Measurements from ENCODE around the gene GAA. TPM values are rescaled to one million over a fixed set of nuclear protein-coding genes. Genes with fewer than 3 reads are reported as not detected.
A peak's percentile ranks its signal among the peaks of the same experiment; 100 is the strongest.
"Not testable (repeated sequence)": the region's sequence is repeated elsewhere in the genome, so short reads cannot be mapped to it uniquely, and the experiment has no call there.

Gene GAA
- total RNA-seq, 3 donors from 2014 or later: 16.1 to 18.6 (median 16.7) TPM

DNA sequence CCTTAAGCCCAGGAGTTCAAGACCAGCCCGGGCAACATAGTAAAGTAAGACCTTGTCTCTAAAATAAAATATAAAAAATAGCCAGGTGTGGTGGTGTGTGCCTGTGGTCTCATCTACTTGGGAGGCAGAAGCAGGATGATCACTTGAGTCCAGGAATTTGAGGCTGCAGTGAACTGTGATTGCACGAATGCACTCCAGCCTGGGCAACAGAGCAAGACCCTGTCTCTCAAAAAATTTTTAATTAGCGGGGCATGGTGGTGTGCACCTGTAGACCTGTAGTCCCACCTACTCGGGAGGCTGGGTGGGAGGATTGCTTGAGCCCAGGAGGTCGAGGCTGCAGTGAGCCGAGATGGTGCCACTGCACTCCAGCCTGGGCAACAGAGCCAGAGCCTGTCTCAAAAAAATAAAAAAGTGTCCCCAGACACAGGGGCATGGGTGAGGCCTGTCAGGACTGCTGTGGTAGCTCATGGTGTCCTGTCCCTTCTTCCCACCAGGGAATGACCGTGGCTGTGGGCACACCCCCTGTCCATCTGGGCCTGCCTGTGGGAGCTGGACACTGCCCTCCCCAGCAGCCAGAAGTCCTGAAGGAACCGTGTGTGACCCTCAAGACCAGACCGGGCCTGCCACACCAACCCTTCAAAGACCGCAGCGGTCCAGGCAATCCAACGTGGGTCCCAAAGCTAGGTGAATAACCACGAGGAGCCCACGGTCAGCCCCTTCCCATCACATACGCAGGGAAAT lies 30.8 kb upstream of the GAA start:
- Mint-ChIP-seq H3K27me3 (ENCODE audit: low read depth) (peaks cover 2% of the 10 kb centered on the region), H3K36me3 (ENCODE audit: insufficient read depth) (no peaks in the 10 kb centered on the region), H3K4me1 (ENCODE audit: low read depth) (peaks cover 5% of the 10 kb centered on the region), H3K9me3 (no peaks in the 10 kb centered on the region), H3K4me3 (no peak overlapping the region)
- ATAC-seq: no peak
- no peak for DNase-seq

DNA sequence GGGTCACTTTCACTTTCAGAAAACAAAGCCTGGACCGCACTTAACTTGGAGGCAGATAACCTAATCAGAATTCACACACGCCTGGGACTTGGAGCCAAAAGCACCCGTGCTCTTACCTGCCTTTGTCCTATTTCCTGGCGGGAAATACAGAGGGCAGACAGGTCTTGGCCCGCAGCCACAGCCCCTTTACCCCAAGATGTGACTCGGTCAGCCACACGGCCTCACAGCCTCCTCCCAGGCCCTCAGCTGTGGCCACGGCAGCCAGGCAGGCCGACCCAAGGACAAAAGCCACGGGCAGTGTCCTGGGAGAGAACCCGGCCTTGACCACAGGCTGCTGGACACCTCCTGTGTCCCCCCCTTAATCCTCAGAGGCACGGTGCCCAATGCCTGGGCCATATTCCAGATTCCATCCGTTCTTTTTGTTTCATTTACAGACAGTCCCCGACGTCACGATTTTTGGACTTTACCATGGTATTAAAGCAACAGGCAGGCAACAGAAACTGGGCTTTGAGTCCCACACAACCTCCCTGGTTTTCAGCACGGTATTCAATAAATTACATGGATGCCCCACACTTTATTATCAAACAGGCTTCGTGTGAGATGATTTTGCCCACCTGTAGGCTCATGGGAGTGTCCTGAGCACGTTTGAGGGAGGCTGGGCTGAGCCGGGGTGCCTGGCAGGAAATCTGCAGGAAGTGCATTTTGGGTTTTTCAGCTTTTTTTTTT lies 30.1 kb upstream of the GAA start:
- Mint-ChIP-seq H3K9me3 (no peaks in the 10 kb centered on the region), H3K4me1 (ENCODE audit: low read depth) (peaks cover 5% of the 10 kb centered on the region), H3K27me3 (ENCODE audit: low read depth) (no peaks in the 10 kb centered on the region), H3K36me3 (ENCODE audit: insufficient read depth) (no peaks in the 10 kb centered on the region), H3K4me3 (no peak overlapping the region)
- no peak for DNase-seq
- ATAC-seq: no peak

DNA sequence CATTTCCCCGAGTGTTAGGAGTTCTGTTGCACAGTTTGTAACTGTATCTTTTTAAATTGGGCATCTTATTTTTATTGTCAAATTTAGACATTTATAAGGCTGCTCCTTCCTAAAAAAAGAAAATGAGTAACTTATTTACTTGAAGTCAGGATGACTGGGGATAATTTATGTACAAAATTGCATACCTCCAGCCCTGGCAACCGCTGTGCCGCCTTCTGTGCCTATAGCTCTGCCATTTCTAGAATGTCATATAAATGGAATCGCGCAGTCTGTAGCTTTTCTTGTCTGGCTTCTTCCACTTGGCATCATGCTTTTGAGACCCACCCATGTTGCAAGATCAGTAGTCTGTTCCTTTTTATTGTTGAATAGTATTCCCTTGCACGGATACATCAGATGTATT lies 29.0 kb upstream of the GAA start:
- peaks cover 5% of the 10 kb centered on the region for H3K4me1 Mint-ChIP-seq (ENCODE audit: low read depth)

DNA sequence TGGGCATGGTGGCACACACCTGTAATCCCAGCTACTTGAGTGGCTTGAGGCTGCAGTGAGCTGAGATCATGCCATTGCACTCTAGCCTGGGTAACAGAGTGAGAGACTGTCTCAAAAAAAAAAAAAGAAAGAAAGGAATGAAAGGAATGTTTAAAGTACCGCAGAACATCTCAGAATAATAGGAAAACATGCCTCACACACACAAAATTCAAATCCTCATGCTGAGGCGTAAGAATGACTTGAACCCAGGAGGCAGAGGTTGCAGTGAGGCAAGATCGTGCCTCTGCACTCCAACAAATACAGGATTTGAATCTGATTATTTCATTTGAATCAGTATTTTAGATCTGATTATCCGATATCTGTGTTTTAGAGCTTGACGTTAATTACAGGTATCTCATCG lies 21.3 kb upstream of the GAA start:
- Mint-ChIP-seq H3K36me3 (ENCODE audit: insufficient read depth) (no peaks in the 10 kb centered on the region), H3K4me3 (no peak overlapping the region), H3K9me3 (no peaks in the 10 kb centered on the region), H3K27me3 (ENCODE audit: low read depth) (peaks cover 3% of the 10 kb centered on the region), H3K4me1 (ENCODE audit: low read depth) (peaks cover 2% of the 10 kb centered on the region)
- ATAC-seq (no peak), DNase-seq (no peak)

More for the DNA sequence above, 29.0 kb upstream of the GAA start:
- Mint-ChIP-seq H3K9me3 (no peaks in the 10 kb centered on the region), H3K4me3 (no peak overlapping the region), H3K27me3 (ENCODE audit: low read depth) (no peaks in the 10 kb centered on the region), H3K36me3 (ENCODE audit: insufficient read depth) (no peaks in the 10 kb centered on the region)
- no peak for DNase-seq
- ATAC-seq: no peak

DNA sequence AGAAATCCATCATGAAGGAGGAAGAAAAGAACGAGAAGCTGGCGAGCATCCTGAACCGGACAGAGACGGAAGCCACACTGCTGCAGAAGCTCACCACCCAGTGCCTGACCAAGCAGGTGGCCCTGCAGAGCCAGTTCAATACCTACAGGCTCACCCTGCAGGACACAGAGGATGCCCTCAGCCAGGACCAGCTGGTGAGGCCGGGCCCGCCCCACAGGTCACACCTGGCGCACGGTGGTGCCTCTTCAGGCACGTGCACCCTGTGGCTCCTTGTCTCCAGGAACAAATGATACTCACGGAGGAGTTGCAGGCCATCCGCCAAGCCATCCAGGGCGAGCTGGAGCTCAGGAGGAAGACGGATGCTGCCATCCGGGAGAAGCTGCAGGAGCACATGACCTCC lies 19.8 kb upstream of the GAA start:
- Mint-ChIP-seq H3K27me3 (ENCODE audit: low read depth) (peaks cover 3% of the 10 kb centered on the region), H3K4me3 (no peak overlapping the region), H3K4me1 (ENCODE audit: low read depth) (peaks cover 2% of the 10 kb centered on the region), H3K36me3 (ENCODE audit: insufficient read depth) (no peaks in the 10 kb centered on the region), H3K9me3 (no peaks in the 10 kb centered on the region)
- ATAC-seq: no peak
- DNase-seq: no peak

DNA sequence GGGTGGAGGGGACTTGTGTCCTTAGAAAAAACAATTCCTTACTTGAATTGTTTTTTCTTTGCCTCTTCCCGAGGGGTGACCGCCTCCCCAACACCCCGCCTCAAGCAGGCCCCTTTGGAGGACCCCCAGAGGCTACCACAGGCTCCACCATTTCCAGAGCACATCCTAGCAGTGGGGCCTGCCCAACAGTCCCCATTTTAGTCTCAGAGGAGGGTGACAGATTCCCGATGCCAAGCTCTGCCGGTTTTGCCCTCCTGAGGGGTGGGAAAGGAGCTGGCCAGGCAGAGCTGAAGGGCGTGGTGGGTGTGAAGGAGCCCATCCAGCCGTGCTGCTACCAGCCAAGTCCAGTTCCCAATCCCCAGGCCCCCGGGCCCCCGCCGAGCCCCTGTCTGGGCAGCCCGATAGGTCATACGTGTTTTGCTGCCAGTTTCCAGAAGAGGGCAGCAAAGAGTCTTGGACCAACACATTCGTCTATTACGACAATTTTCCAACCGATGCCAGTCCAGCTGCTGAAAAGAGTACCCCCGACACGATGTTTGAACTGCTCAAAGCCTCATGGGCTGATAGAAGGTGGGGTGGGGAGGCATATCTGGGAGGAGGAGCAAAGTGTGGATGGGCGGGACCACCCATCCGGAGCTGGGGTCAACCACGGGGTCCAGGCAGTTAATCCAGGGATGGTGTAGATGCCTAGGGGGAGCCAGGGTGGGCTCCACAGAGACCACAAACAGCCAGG lies 18.8 kb upstream of the GAA start:
- no peaks in the 10 kb centered on the region for H3K9me3 Mint-ChIP-seq
- peaks cover 4% of the 10 kb centered on the region for H3K27me3 Mint-ChIP-seq (ENCODE audit: low read depth)
- no peaks in the 10 kb centered on the region for H3K36me3 Mint-ChIP-seq (ENCODE audit: insufficient read depth)
- DNase-seq: peak; percentile 59
- peak; percentile 66 to 79 for ATAC-seq
- peaks cover 2% of the 10 kb centered on the region for H3K4me1 Mint-ChIP-seq (ENCODE audit: low read depth)
- H3K4me3 Mint-ChIP-seq: no peak overlapping the region

DNA sequence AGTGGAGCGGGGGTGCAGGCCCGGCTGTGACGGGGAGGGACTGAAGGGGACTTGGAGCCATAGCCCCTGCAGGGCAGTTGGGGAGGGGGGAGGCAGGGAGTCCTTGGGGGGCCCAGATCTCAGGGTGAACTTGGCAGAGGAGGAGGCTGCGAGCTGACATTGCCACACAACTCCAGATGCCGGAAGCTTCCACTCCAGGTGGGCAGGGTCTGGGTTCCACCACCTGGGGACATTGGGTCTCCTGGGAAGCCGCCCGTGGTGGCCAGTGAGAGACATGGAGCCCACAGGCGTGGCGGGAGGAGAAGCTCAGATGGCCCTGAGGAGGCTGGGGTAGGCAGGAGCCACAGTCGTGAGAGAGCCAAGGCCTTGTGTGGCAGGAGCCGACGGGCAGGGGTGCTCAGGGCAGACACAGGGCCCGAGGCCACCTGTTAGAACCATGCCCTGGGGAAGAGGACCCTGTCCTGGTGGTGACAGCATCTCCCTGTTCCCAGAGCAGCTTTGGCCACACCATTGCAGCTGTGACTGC lies 18.2 kb upstream of the GAA start:
- H3K4me3 Mint-ChIP-seq: no peak overlapping the region
- H3K36me3 Mint-ChIP-seq (ENCODE audit: insufficient read depth): no peaks in the 10 kb centered on the region
- H3K9me3 Mint-ChIP-seq: no peaks in the 10 kb centered on the region
- H3K4me1 Mint-ChIP-seq (ENCODE audit: low read depth): peaks cover 2% of the 10 kb centered on the region
- no peak for DNase-seq
- ATAC-seq: no peak
- peaks cover 2% of the 10 kb centered on the region for H3K27me3 Mint-ChIP-seq (ENCODE audit: low read depth)

DNA sequence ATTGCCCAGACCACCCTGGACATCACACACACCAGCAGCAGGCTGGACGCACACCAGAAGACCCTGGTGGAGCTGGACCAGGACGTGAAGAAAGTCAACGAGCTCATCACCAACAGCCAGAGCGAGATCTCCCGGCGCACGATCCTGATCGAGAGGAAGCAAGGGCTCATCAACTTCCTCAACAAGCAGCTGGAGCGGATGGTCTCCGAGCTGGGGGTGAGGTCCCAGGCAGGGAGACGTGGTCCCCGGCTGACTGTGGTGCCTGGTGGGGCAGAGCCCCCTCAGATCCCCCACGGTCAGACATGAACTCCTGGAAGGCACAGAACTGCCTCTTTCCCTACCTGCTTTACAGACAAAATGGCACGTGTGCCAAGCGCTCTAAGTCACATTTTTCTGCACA lies 16.6 kb upstream of the GAA start:
- Mint-ChIP-seq H3K4me1 (ENCODE audit: low read depth) (peaks cover 2% of the 10 kb centered on the region), H3K4me3 (no peak overlapping the region), H3K36me3 (ENCODE audit: insufficient read depth) (no peaks in the 10 kb centered on the region), H3K9me3 (no peaks in the 10 kb centered on the region), H3K27me3 (ENCODE audit: low read depth) (peaks cover 2% of the 10 kb centered on the region)
- DNase-seq (no peak), ATAC-seq (no peak)

DNA sequence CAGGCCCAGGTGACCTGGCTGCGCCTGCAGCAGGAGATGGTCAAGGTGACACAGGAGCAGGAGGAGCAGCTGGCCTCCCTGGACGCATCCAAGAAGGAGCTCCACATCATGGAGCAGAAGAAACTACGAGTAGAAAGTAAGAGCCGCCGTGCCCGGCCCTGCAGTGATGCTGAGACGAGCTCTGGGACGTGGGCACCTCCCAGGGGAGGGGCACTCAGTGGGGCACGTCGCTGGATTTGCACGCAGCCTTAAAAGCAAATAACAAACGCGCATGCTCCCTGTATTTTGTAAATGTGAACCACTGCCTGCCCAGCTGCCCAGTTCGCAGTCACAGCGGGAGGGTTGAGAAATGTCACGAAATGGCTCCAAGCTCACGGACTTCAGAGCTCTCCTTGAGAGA lies 15.3 kb upstream of the GAA start:
- Mint-ChIP-seq H3K27me3 (ENCODE audit: low read depth) (peaks cover 2% of the 10 kb centered on the region), H3K36me3 (ENCODE audit: insufficient read depth) (no peaks in the 10 kb centered on the region), H3K9me3 (no peaks in the 10 kb centered on the region), H3K4me1 (ENCODE audit: low read depth) (peaks cover 2% of the 10 kb centered on the region), H3K4me3 (no peak overlapping the region)
- no peak for ATAC-seq
- DNase-seq: no peak

DNA sequence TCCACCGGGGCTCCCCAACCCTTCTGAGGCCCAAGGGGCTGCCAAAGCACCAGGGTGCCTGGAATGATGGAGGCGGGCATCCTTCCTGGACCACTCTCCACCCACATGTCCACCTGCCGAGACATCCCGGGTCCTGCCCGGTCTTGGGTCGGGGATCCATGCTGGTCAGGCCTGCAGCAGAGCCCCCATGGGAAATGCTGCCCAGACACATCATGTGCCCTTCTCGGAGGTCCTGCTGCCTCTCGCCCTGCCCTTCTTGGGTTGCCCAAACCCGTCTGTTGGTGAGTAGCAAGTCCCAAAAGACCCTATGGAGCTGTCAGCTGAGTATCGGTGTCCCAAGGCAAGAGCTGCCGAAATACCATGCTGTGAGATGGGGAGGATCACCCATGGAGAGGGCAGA lies 14.8 kb upstream of the GAA start:
- Mint-ChIP-seq H3K4me1 (ENCODE audit: low read depth) (peaks cover 2% of the 10 kb centered on the region), H3K9me3 (no peaks in the 10 kb centered on the region), H3K36me3 (ENCODE audit: insufficient read depth) (no peaks in the 10 kb centered on the region), H3K4me3 (no peak overlapping the region), H3K27me3 (ENCODE audit: low read depth) (peaks cover 2% of the 10 kb centered on the region)
- no peak for DNase-seq
- no peak for ATAC-seq

DNA sequence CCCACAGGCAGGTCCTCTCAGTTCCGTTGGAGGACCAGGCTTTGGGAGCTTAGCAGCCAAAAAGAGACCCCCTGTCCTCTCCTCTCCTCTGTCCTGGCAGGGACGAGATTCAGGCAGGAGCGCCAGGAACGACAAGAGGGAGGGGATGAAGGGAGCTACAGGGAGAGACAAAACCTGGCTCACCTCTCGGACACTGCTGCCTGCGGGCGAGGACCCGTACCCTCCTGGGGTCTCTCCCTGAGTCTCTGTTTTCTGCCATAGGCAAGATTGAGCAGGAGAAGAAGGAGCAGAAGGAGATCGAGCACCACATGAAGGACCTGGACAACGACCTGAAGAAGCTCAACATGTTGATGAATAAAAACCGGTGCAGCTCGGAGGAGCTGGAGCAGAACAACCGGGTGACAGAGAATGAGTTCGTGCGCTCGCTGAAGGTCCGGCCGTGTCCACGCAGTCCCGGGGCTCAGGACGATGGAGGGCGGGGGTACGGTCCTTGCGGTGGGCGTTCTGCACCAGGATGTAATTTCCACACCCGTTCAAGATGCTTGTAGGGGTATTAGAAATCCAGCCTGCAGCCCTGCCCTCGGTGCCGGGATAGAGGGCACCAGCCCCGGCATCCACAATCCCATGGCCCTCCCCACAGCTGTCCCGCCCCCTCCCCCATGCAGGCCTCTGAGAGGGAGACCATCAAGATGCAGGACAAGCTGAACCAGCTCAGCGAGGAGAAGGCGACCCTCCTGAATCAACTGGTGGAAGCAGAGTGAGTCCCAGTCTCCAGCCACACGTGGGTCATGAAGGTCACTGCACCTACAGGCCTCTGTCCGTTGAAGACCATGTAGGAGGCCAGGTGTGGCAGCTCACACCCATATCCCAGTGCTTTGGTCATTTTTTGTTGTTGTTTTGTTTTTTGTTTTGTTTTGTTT lies 13.8 kb upstream of the GAA start:
- no peak for ATAC-seq
- DNase-seq: no peak
- Mint-ChIP-seq H3K27me3 (ENCODE audit: low read depth) (peaks cover 2% of the 10 kb centered on the region), H3K9me3 (no peaks in the 10 kb centered on the region), H3K4me3 (no peak overlapping the region), H3K4me1 (ENCODE audit: low read depth) (peaks cover 2% of the 10 kb centered on the region), H3K36me3 (ENCODE audit: insufficient read depth) (no peaks in the 10 kb centered on the region)

DNA sequence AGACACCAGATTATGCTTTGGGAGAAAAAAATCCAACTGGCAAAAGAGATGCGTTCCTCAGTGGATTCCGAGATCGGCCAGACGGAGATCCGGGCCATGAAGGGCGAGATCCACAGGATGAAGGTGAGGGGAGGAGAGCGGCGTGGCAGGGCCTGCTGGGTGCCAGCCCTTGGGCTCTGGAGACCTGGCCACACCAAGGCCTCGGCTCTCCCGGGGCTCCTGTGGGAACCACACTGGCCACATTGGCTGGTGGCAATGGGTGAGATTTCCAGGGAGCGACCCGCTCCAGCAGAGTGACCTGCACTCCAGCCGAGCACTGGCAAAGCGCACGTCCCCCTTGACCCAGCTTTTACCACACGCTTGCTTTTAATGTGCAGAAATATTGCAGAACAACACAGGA lies 11.6 kb upstream of the GAA start:
- Mint-ChIP-seq H3K36me3 (ENCODE audit: insufficient read depth) (no peaks in the 10 kb centered on the region), H3K4me3 (no peak overlapping the region), H3K27me3 (ENCODE audit: low read depth) (peaks cover 2% of the 10 kb centered on the region), H3K9me3 (no peaks in the 10 kb centered on the region), H3K4me1 (ENCODE audit: low read depth) (no peaks in the 10 kb centered on the region)
- no peak for DNase-seq
- ATAC-seq: no peak

DNA sequence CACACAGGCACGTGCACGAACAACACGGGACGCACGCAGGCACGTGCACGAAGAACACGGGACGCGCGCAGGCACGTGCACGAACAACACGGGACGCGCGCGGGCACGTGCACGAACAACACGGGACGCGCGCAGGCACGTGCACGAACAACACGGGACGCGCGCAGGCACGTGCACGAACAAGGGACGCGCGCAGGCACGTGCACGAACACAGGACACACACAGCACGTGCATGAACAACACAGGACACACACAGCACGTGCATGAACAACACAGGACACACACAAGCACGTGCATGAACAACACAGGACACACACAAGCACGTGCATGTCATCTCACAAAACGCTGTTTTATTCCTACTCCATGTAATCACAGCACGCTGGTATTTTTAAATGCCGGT lies 11.2 kb upstream of the GAA start:
- H3K36me3 Mint-ChIP-seq (ENCODE audit: insufficient read depth); H3K9me3 Mint-ChIP-seq; H3K4me3 Mint-ChIP-seq: not testable (repeated sequence)

DNA sequence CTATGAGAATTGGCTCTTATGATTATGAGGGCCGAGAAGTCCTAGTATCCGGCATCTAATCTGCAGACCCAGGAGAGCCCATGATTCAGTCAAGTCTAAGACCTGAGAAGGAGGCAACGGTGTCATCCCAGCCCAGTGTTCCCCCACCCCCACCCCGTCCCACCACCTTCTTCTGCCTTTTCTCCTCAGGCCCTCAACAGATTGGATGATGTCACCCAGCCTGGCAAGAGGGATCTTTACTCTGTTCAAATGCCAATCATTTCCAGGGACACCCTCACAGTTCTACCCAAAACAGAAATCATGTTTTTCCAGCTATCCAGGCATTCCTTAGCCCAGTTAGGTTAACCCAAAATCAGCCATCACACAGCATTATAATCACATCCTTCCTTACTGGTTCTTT lies 10.0 kb upstream of the GAA start:
- peaks cover 2% of the 10 kb centered on the region for H3K27me3 Mint-ChIP-seq (ENCODE audit: low read depth)
- DNase-seq (no peak), ATAC-seq (no peak)
- no peaks in the 10 kb centered on the region for H3K4me1 Mint-ChIP-seq (ENCODE audit: low read depth)
- no peak overlapping the region for H3K4me3 Mint-ChIP-seq
- no peaks in the 10 kb centered on the region for H3K36me3 Mint-ChIP-seq (ENCODE audit: insufficient read depth)
- no peaks in the 10 kb centered on the region for H3K9me3 Mint-ChIP-seq

More for the DNA sequence above, 11.2 kb upstream of the GAA start:
- not testable (repeated sequence) for H3K4me1 Mint-ChIP-seq (ENCODE audit: low read depth); H3K27me3 Mint-ChIP-seq (ENCODE audit: low read depth); ATAC-seq; DNase-seq

Data from activated T-cell treated with anti-CD3 and anti-CD28 coated beads, Interleukin-2, amount 50 U/mL, for 4 hours (primary cell).